HL-60 (cell line): ENCODE data around the gene KCNMA1.

ENCODE experiments used
- POLR2AphosphoS5 ChIP-seq: IDR thresholded peaks from 2 replicates; pipeline ENCODE4 v1.6.1; 2012; ENCODE audit warnings: low read depth
- TF ChIP-seq, protein P1 (sequence below): IDR thresholded peaks from one replicate; pipeline ENCODE4 v1.5.1; 2011; ENCODE audit warnings: low read length, control low read depth, inconsistent platforms; ENCODE audit not compliant: insufficient read depth
- TF ChIP-seq, protein P2 (sequence below): IDR thresholded peaks from 2 replicates; pipeline ENCODE4 v1.6.1; 2012; ENCODE audit warnings: low read depth; ENCODE audit not compliant: insufficient replicate concordance

DNA sequence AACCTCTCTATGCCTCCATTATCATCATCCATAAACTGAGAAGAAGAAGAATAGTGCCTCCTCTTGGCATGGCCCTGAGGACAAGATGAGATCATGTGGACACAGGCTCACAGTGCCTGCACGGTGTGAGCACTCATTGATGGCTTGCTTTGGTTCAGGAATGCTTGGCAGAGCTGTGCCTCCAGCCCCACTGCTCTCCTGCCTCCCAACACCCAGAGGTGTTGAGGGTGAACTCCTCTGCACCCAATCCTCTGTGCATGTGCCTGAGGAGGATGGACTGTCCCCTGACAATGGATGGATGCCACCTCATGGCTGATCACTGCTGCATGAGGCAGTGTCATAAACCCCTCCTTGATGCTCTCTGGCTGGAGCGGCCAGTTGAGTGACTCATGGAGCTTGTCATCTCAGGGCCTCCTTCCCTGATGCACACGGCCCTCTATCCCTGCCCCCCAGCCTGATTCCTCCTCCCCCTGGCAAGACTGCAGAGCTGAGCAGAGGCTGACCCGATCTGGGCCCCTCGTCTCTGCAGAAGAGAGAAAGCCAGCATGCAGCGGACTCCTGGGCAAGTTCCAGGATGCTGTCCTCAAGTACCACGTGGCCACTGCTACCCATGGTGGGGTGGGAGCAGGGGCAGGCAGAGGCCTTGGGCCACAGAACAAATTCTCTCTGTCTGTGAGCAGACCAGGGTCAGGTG is 136.3 kb downstream of the KCNMA1 start:
- TF ChIP-seq, protein P1, sequence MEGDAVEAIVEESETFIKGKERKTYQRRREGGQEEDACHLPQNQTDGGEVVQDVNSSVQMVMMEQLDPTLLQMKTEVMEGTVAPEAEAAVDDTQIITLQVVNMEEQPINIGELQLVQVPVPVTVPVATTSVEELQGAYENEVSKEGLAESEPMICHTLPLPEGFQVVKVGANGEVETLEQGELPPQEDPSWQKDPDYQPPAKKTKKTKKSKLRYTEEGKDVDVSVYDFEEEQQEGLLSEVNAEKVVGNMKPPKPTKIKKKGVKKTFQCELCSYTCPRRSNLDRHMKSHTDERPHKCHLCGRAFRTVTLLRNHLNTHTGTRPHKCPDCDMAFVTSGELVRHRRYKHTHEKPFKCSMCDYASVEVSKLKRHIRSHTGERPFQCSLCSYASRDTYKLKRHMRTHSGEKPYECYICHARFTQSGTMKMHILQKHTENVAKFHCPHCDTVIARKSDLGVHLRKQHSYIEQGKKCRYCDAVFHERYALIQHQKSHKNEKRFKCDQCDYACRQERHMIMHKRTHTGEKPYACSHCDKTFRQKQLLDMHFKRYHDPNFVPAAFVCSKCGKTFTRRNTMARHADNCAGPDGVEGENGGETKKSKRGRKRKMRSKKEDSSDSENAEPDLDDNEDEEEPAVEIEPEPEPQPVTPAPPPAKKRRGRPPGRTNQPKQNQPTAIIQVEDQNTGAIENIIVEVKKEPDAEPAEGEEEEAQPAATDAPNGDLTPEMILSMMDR, result no peak
- TF ChIP-seq POLR2AphosphoS5, result no peak
- TF ChIP-seq, protein P2, sequence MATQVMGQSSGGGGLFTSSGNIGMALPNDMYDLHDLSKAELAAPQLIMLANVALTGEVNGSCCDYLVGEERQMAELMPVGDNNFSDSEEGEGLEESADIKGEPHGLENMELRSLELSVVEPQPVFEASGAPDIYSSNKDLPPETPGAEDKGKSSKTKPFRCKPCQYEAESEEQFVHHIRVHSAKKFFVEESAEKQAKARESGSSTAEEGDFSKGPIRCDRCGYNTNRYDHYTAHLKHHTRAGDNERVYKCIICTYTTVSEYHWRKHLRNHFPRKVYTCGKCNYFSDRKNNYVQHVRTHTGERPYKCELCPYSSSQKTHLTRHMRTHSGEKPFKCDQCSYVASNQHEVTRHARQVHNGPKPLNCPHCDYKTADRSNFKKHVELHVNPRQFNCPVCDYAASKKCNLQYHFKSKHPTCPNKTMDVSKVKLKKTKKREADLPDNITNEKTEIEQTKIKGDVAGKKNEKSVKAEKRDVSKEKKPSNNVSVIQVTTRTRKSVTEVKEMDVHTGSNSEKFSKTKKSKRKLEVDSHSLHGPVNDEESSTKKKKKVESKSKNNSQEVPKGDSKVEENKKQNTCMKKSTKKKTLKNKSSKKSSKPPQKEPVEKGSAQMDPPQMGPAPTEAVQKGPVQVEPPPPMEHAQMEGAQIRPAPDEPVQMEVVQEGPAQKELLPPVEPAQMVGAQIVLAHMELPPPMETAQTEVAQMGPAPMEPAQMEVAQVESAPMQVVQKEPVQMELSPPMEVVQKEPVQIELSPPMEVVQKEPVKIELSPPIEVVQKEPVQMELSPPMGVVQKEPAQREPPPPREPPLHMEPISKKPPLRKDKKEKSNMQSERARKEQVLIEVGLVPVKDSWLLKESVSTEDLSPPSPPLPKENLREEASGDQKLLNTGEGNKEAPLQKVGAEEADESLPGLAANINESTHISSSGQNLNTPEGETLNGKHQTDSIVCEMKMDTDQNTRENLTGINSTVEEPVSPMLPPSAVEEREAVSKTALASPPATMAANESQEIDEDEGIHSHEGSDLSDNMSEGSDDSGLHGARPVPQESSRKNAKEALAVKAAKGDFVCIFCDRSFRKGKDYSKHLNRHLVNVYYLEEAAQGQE, result no peak
